Left forelimb (tissue), 1 donor: ENCODE results near the gene POPDC2.

Experiments
- DNase-seq: peaks from one replicate; pipeline ENCODE4 v3.0.0-alpha.2; 2018; ENCODE audit warnings: low spot score

POPDC2 gene

DNA sequence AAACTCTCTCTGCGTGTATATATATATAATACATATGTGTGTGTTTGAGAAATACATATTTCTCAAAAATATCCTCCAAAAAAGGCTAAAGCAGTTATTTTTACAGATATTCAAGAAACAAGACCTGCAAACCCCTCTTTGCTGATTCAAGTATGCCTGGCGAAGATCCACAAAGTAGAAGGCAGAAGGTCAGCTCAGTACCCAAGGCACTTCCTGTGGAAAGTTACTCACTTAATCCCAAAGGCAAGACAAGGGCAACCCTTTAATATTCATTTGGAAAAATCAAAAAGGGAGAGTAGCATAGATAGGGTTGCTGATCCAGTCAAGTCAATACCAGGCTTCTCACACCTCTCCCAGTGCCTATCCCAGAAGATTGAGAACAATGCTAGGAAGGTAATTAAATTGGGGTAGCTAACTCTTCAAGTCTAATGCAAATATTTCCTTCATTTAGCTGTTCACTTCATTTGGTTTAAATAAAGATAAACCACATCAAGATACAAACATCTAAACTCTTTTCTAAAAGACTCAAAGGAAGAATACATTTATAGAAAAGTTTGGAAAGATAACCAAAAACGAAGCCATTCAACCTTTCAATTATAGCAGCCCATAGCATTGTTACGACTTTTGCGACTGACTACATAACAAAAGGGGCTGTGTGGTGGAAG is 9.6 kb upstream of the POPDC2 start:
- DNase-seq, result no peak

DNA sequence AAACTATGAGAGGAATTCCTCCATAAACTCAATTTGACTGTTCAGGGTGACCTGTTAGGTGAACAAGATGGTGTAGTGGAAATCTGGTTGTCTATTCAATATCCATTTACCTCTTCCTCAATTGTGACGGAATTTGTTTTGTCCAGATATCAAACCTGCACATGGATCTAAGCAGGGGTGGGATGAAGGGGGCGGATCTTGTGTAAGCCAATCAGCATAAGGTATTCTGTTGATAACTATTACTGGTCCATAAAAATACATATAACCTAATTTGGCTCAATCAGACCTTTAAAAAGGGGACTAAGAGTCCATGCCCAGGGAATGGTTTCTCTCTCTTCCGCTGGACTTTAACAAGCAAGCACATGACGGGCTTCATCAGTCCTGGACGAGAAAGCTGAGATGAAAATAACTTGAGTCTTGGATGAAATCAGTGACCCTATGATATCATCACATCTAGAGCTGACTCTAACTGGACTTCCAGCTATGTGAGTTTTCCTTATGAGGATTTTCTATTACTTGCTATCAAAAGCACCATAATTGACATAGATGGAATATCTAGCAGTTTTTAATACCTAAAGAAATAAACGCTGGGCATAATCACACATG is 5.7 kb upstream of the POPDC2 start:
- no peak for DNase-seq

DNA sequence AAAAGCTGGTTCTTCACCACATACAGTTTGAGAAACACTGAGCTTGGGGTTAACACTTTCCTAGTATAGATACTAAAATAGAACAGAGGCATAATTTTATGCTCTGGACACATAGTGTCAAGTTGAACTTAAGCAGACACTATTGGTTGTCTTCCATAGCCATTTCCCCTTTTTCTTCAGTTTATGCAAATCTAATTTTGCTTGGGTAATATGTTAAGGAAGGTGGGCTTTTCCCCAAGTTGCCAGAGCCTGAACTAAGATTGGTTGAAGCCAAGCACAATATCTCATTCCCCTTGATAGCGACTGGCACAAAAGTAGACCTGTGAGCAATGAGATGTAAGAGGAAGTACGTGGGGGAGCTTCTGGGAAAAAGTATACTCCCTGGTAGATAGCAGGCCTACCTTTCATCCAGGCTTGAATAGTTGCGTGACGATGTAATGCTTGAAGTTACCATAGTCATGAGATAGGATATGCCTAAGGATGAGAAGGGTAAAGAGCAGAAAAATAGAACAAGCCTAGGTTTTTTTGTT is 4.5 kb upstream of the POPDC2 start:
- no peak for DNase-seq

- DNase-seq, result no peak
Measured at GRCh38 chr3:119664370-119664769, 4.0 kb upstream of the POPDC2 start.

DNA sequence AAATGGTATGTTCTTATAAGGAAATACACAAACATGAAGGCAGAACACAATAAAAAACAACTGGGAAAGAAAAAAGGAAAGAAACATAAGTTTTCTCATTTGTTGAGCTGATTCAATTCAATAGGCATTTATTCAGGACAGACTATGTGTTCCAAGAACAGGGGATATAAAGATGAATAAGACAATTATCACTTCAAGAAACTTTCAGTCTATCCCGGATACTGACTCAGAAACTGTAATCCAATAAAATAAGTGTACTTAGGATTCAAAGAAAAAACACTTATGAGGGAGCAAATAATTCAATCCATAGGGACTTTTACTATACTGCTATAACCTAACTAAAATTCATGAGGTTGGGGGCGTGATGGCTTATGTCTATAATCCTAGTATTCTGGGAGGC is 3.5 kb upstream of the POPDC2 start:
- DNase-seq, result no peak

DNA sequence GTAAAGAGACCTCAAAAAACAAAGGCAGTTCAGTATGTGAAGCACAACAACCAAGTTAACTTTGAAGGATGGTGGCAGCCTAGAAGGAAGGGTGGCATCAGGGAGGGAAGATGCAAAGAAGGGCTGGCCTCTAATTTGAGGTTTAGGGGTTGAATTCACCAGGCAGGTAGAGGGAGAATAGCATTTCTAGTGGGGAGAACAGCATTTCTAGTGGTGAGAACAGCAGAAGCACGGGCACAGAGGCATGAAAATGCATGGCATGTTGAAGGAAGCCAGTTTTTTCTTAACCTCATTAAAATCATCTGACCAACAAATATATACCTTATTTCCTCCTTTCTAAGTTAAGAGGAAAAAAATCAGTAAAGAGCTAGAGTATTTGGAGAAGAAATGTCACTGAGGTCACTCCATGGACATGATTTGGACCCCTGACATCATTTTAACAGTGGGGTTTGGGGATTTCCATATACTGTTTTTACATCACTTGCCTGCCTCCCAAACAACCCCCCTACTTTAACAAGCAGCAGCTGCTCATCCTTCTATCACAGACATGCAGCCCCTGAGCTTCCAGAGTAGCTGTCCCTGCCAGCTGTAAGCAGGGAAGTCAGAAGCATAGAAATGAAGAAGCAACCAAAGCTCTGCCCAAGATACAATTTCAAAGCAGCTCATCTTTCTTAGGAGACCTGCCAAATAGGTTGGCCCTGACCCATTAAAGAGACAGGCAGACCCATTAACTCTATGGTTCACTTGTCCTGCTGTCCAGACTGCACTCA is 2.4 kb upstream of the POPDC2 start:
- DNase-seq, result no peak

- no peak for DNase-seq
Measured at GRCh38 chr3:119659606-119660291, 640 bp downstream of the POPDC2 start.

DNA sequence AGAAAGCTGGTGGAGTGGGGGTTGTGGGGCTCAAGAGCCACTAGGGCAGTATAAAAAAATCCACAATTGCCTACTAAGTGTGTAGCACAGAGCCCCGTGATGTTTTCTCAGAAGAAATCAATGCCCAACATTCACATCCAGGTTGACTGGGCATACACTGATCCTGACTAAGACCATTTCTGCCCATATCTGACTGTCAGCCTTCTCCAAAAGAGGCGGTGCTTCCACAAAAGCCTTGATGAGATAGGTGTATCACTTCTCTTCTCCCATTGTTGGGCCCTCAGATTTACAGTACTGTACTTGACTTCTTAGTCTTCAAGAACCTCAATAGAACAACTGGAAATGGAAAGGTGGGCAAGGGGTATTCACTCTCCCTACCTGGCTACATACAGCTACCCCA is 1.4 kb downstream of the POPDC2 start:
- no peak for DNase-seq

DNA sequence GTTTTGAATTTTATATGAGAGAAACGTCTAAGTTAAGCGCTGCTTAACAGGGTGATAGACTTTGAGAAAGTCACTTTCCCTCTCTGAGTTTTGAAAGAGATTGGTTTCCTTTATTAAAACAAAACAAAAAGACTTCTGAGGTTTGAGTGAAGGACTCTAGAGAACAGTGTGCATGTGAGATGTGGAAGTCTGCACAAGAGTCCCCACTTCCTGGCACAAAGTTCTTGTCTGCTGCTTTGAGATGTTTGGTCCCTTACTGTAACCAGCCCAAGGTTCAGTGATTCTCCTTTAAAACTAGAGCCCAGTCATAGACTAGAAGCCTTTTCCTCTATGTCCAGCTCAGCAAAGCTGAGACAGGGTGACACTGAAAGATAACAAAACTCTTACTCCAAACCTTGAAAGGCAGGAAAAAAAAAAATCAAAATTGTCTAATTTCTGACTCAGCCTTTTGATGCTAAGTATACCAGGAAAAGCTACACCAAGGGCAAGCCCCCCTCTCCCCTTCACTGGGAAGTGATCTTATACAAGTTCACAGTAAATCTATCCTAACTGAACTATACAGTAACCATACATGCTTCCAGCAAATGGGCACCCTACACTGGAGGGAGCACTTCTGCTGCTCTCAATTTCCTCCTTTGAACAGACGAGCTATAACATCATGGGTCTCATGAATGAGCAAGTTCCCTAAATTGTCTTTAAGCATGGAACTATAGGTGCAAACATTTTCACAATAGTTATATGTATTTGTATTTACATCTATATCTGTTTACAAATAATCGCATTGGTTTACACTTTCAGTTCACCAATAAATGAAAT is 2.3 kb downstream of the POPDC2 start:
- DNase-seq, result no peak

- no peak for DNase-seq
Measured at GRCh38 chr3:119653876-119654275, 6.5 kb downstream of the POPDC2 start.

- no peak for DNase-seq
Measured at GRCh38 chr3:119652306-119653033, 7.9 kb downstream of the POPDC2 start.

DNA sequence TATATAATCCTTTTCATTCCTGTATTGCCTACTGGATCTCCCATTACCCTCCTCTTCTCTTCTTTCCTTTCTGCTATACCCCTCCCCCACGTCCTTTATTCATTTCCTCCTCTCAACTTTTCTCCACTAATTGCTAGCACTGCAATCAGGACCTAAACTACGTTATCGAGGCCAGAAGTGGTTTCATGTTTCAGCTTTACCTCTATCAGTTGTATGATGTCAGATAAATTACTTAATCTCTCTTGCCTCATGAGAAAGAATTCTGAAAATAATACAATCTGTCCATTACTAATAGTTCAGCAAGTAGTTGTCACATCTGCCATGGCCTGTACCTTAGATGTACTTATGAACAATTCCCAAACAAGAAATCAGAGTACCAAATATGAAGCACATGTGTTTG is 10.6 kb downstream of the POPDC2 start:
- no peak for DNase-seq

DNA sequence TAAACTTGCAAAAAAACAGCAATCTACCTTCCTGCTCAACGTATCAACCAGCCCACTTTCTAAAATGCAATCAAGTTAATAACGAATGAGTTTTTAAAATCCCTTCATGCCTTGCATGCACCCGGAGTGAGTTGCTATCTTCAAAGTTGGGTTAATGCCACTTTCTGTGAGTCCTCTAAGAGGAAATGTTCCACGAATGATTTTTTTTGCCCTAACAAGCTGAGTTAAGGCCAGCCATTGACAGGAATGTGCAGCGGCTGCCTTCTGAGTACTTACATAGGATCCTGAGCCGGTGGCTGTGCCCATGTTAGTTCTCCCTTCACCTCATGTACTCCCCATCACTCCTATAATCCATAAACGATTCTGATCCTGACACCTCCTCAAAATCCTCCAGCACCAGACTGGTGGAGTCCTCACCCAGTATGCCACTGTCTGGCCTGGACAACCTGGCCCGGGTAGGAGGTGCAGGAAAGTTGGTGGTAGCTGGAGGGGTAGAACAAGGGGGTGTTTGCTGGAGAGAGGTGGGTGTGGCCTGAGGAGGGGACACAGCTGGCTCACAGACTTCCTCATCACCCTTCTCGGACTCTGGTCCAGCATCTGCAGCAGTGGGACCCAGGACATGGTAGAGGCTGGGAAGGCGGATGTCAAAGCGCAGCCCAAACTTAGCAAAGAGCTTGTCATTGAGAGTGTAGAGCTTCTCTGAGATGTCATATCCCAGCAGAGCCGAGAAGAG is 12.4 kb downstream of the POPDC2 start:
- no peak for DNase-seq

DNA sequence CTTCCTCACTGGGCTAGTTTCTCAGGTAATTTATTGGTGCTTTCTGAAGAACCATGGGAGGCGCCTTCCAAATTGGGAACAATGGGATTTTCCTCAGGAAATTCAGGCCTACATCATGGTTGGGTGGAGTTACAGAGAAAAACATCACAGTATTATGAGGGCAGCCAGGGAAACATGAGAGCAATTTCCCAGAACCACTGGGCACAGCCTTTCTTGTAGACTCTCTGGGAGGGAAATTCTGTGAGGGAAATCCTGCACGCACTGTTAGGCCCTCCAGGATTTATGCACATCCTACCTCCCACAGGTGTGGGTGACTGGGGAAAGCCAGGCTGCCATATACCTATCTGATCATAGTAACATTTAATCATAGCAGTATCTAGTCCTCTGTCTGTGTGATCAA is 13.2 kb downstream of the POPDC2 start:
- DNase-seq, result no peak

DNA sequence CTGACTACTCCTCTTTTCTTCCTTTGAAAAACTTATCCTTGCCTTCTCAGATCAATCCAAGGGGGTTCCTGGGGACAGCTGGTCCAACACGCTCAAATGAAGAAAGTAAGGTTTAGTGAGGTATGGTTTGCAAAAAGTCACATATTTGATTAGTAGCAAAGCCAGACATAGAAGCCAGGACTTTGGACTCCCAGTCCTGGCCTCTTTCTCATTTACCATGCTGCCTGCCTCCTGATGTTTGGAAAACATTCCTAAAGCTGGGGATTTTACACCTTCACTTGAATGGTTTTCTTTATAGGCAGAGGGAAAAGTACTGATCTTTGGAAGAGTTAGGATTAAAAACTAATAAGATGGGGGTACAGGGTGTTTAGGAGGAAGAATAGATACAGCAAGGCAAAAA is 14.6 kb downstream of the POPDC2 start:
- no peak for DNase-seq

DNA sequence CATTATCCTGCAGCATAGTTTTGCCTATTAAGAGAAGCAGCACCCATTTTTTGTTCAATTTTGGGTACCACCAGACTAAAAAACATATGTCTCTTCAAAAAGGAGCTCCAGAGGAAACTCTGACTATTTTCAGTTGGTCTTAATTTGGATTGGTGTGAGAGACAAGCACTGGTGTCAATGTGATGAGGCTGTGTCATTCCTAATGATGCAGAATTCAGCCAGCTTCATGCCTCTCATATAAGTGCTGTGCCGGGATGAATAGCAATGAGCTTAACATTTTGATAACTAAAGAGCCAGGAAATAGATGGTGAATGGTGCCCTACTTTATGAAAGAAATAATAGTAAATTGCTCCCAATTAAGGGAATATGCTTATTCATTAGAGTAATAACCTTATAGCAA is 15.9 kb downstream of the POPDC2 start:
- no peak for DNase-seq

DNA sequence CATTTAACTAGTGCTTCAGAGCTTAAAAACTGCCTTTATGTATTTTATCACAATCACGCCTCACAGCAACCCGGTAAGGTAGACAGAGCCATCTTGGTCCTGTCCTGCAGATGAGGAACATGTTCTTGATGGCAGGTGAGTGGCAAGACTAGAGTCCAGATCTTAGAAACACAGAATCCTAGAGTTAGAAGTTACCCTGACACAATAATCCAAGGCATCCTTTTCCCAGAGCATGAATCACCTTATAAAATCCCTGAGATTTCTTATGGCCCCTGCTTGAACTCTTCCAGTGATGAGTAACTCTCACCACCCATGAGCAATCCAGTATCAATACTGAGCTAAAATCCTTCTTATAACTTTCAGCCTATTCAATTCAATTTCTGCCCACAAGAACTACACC is 16.9 kb downstream of the POPDC2 start:
- no peak for DNase-seq

DNA sequence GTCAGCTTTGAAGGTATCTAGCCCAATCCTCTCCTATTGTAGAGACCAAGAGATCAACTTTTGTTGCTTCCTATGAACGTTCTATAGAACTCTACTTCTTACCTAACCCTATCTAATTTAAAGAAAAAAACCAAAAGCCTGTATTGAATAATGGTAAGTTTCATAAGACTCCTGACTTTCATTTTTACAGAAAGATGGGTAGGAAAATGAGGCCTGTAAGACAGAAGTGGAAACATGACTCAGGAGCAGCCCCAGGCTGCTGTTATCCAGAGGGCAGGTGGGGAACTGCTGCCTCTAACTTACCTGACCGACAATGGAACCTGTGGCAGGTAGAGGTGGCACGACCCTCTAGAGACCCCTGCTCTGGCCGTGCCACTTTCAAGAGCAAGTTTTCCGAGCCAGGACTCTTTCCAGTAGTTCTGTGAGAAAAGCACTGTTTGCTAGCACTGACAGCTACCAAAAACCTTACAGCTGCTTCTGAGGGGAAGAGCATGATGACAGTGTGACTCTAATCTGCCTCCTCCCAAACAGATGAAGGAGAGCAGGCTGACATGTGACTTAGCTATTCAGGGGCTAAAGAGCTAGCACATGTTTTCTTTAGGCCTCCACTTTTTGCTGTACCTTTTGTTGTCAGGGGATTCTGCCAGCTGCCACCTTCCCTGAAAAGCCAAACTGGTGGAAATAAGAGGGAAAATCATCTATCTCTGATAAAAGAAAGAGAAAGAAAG is 17.5 kb downstream of the POPDC2 start:
- DNase-seq, result no peak

GRCh38 chr3:119641416-119641815 is 19.0 kb downstream of the POPDC2 start:
- DNase-seq, result no peak
